ENCODE measurements around the gene TAF4.

The TAF4 gene

DNA sequence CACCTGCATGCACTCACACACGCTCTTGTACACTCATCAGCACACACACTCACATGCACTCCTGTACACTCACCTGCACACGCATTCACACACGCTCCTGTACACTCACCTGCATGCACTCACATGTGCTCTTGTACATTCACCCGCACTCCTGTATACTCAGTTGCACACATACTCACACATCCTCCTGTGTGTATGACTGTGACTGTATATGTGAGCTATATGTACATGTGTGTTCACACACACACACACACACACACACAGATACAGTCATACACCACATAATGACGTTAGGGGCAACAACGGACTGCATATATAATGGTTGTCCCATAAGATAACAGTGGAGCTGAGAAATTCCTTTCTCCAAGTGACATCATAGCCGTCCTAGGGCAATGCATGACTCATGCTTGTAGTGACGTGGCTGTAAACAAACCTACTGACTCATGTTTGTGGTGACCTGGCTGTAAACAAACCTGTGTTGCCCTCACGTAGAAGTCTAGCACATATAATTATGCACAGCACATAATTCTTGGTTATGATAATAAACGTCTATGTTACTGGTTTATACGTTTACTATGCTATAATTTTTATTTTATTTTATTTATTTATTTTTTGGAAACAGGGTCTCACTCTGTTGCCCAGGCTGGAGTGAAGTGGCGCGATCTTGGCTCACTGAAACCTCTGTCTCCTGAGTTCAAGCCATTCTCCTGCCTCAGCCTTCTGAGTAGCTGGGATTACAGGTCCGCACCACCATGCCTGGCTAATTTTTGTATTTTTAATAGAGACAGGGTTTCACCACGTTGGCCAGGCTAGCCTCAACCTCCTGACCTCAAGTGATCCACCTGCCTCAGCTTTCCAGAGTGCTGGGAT lies 22.8 kb upstream of the TAF4 start (continued):
- TF ChIP-seq, protein P1, sequence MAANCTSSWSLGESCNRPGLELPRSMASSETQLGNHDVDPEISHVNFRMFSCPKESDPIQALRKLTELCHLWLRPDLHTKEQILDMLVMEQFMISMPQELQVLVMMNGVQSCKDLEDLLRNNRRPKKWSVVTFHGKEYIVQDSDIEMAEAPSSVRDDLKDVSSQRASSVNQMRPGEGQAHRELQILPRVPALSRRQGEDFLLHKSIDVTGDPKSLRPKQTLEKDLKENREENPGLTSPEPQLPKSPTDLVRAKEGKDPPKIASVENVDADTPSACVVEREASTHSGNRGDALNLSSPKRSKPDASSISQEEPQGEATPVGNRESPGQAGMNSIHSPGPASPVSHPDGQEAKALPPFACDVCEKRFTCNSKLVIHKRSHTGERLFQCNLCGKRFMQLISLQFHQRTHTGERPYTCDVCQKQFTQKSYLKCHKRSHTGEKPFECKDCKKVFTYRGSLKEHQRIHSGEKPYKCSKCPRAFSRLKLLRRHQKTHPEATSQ (tag by site-specific recombination; IDR thresholded peaks at IDR 0.05): no peak
- TF ChIP-seq SCRT1 (tag by site-specific recombination; IDR thresholded peaks at IDR 0.05; ENCODE audit: borderline replicate concordance) (no peak), ZNF585B (tag by site-specific recombination; IDR thresholded peaks at IDR 0.05) (no peak), HOXA7 (CRISPR knock-in tag; IDR thresholded peaks at IDR 0.05; ENCODE audit: borderline replicate concordance) (no peak), ZNF10 (tag by site-specific recombination; IDR thresholded peaks at IDR 0.05) (peak; percentile 42; the same call in 1 of the 2 replicates), ZNF221 (tag by site-specific recombination; IDR thresholded peaks at IDR 0.05; ENCODE audit: borderline replicate concordance) (no peak), ZBTB7A (tag by site-specific recombination; IDR thresholded peaks at IDR 0.05; ENCODE audit: low read depth) (no peak), ZNF19 (tag by site-specific recombination; IDR thresholded peaks at IDR 0.05; ENCODE audit: low read depth) (no peak), ZNF660 (tag by site-specific recombination; IDR thresholded peaks at IDR 0.05) (no peak), ZNF302 (tag by site-specific recombination; IDR thresholded peaks at IDR 0.05; ENCODE audit: low read depth) (no peak), KLF7 (tag by site-specific recombination; IDR thresholded peaks at IDR 0.05; ENCODE audit: borderline replicate concordance) (no peak), ZNF311 (tag by site-specific recombination; IDR thresholded peaks at IDR 0.05; ENCODE audit: borderline replicate concordance) (peak; percentile 57; the same call in 1 of the 2 replicates), ZNF792 (tag by site-specific recombination; IDR thresholded peaks at IDR 0.05) (no peak), MEIS1 (CRISPR knock-in tag; IDR thresholded peaks at IDR 0.05; ENCODE audit: borderline replicate concordance) (no peak), OVOL3 (tag by site-specific recombination; IDR thresholded peaks at IDR 0.05) (no peak), ZNF266 (tag by site-specific recombination; IDR thresholded peaks at IDR 0.05; ENCODE audit: low read depth) (no peak), REPIN1 (tag by site-specific recombination; IDR thresholded peaks at IDR 0.05; ENCODE audit: low read depth) (no peak), ZNF223 (tag by site-specific recombination; IDR thresholded peaks at IDR 0.05) (no peak), ZNF174 (tag by site-specific recombination; IDR thresholded peaks at IDR 0.05) (no peak), ZNF366 (tag by site-specific recombination; conservative IDR thresholded peaks at IDR 0.05) (peak; percentile 79), ZBTB48 (tag by site-specific recombination; IDR thresholded peaks at IDR 0.05) (0 out of 2 replicates have a peak, but pooled peaks have one; percentile 32), ZNF133 (tag by site-specific recombination; IDR thresholded peaks at IDR 0.05) (peak; percentile 57; the same call in 1 of the 2 replicates), ZNF501 (tag by site-specific recombination; IDR thresholded peaks at IDR 0.05) (no peak), SP2 (tag by site-specific recombination; IDR thresholded peaks at IDR 0.05) (0 out of 2 replicates have a peak, but pooled peaks have one; percentile 15), SP7 (tag by site-specific recombination; IDR thresholded peaks at IDR 0.05) (peak; percentile 99)
- TF ChIP-seq, protein P2, sequence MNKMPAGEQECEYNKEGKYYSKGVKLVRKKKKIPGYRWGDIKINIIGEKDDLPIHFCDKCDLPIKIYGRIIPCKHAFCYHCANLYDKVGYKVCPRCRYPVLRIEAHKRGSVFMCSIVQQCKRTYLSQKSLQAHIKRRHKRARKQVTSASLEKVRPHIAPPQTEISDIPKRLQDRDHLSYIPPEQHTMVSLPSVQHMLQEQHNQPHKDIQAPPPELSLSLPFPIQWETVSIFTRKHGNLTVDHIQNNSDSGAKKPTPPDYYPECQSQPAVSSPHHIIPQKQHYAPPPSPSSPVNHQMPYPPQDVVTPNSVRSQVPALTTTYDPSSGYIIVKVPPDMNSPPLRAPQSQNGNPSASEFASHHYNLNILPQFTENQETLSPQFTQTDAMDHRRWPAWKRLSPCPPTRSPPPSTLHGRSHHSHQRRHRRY (tag by site-specific recombination; IDR thresholded peaks at IDR 0.05): no peak
- TF ChIP-seq, protein P3, sequence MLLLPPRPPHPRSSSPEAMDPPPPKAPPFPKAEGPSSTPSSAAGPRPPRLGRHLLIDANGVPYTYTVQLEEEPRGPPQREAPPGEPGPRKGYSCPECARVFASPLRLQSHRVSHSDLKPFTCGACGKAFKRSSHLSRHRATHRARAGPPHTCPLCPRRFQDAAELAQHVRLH (tag by site-specific recombination; IDR thresholded peaks at IDR 0.05): no peak
- TF ChIP-seq, protein P4, sequence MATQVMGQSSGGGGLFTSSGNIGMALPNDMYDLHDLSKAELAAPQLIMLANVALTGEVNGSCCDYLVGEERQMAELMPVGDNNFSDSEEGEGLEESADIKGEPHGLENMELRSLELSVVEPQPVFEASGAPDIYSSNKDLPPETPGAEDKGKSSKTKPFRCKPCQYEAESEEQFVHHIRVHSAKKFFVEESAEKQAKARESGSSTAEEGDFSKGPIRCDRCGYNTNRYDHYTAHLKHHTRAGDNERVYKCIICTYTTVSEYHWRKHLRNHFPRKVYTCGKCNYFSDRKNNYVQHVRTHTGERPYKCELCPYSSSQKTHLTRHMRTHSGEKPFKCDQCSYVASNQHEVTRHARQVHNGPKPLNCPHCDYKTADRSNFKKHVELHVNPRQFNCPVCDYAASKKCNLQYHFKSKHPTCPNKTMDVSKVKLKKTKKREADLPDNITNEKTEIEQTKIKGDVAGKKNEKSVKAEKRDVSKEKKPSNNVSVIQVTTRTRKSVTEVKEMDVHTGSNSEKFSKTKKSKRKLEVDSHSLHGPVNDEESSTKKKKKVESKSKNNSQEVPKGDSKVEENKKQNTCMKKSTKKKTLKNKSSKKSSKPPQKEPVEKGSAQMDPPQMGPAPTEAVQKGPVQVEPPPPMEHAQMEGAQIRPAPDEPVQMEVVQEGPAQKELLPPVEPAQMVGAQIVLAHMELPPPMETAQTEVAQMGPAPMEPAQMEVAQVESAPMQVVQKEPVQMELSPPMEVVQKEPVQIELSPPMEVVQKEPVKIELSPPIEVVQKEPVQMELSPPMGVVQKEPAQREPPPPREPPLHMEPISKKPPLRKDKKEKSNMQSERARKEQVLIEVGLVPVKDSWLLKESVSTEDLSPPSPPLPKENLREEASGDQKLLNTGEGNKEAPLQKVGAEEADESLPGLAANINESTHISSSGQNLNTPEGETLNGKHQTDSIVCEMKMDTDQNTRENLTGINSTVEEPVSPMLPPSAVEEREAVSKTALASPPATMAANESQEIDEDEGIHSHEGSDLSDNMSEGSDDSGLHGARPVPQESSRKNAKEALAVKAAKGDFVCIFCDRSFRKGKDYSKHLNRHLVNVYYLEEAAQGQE (tag by site-specific recombination; IDR thresholded peaks at IDR 0.05): no peak
- TF ChIP-seq, protein P5, sequence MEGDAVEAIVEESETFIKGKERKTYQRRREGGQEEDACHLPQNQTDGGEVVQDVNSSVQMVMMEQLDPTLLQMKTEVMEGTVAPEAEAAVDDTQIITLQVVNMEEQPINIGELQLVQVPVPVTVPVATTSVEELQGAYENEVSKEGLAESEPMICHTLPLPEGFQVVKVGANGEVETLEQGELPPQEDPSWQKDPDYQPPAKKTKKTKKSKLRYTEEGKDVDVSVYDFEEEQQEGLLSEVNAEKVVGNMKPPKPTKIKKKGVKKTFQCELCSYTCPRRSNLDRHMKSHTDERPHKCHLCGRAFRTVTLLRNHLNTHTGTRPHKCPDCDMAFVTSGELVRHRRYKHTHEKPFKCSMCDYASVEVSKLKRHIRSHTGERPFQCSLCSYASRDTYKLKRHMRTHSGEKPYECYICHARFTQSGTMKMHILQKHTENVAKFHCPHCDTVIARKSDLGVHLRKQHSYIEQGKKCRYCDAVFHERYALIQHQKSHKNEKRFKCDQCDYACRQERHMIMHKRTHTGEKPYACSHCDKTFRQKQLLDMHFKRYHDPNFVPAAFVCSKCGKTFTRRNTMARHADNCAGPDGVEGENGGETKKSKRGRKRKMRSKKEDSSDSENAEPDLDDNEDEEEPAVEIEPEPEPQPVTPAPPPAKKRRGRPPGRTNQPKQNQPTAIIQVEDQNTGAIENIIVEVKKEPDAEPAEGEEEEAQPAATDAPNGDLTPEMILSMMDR (tag by site-specific recombination; IDR thresholded peaks at IDR 0.05): no peak
- TF ChIP-seq, protein P6, sequence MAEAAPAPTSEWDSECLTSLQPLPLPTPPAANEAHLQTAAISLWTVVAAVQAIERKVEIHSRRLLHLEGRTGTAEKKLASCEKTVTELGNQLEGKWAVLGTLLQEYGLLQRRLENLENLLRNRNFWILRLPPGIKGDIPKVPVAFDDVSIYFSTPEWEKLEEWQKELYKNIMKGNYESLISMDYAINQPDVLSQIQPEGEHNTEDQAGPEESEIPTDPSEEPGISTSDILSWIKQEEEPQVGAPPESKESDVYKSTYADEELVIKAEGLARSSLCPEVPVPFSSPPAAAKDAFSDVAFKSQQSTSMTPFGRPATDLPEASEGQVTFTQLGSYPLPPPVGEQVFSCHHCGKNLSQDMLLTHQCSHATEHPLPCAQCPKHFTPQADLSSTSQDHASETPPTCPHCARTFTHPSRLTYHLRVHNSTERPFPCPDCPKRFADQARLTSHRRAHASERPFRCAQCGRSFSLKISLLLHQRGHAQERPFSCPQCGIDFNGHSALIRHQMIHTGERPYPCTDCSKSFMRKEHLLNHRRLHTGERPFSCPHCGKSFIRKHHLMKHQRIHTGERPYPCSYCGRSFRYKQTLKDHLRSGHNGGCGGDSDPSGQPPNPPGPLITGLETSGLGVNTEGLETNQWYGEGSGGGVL (tag by site-specific recombination; IDR thresholded peaks at IDR 0.05): peak; percentile 86

Measured in HEK293 (cell line).